Heart left ventricle (tissue), 16 donors: ENCODE measurements around the gene PEA15. TPM values are rescaled to one million over a fixed set of nuclear protein-coding genes. Genes with fewer than 3 reads are reported as not detected.

Source experiments
- ATAC-seq, 4 donors: fragments of 200-7000 bp; cut with Tn5 transposase; one replicate each; pipeline ENCODE4 v1.9.1; 2020 to 2022; ENCODE audit warnings: moderate library complexity in 4 of 4, mild to moderate bottlenecking in 3 of 4, moderate number of reproducible peaks in 1 of 4
- DNase-seq, 5 donors: peaks; one replicate each; pipeline ENCODE4 v3.0.0-alpha.2; 2020
- H3K27ac ChIP-seq, 12 donors: fragments of 200-600 bp; sonication (generic) in 4 of 12; one replicate each; pipeline versions ENCODE4 v1.5.0 to v1.8.0; 2016 to 2022; ENCODE audit warnings: mild to moderate bottlenecking in 2 of 12
- H3K27me3 ChIP-seq, 9 donors: fragments of 200-600 bp; sonication (generic) in 2 of 9; one replicate each; pipeline versions ENCODE4 v1.5.1 to v1.8.0; 2016 to 2022; ENCODE audit warnings: mild to moderate bottlenecking in 3 of 9
- H3K36me3 ChIP-seq, 9 donors: fragments of 200-600 bp; sonication (generic) in 2 of 9; one replicate each; pipeline versions ENCODE4 v1.5.0 to v1.8.0; 2018 to 2022; ENCODE audit warnings: mild to moderate bottlenecking in 2 of 9
- H3K4me1 ChIP-seq, 12 donors: fragments of 200-600 bp; sonication (generic) in 4 of 12; one replicate each; pipeline versions ENCODE4 v1.5.0 to v1.8.0; 2016 to 2022; ENCODE audit warnings: mild to moderate bottlenecking in 3 of 12
- H3K4me3 ChIP-seq, 12 donors: fragments of 200-600 bp; sonication (generic) in 4 of 12; one replicate each; pipeline versions ENCODE4 v1.5.0 to v1.8.0; 2017 to 2022; ENCODE audit warnings: mild to moderate bottlenecking in 9 of 12, moderate library complexity in 4 of 12
- H3K9me3 ChIP-seq, 12 donors: fragments of 200-600 bp; sonication (generic) in 4 of 12; one replicate each; pipeline versions ENCODE4 v1.5.0 to v1.8.0; 2016 to 2022; ENCODE audit warnings: mild to moderate bottlenecking in 1 of 12
- POLR2A ChIP-seq, 2 donors: fragments of 450-650 bp; IDR thresholded peaks; one replicate each; pipeline ENCODE4 v1.6.1; 2017; ENCODE audit warnings: antibody characterized with exemption in 2 of 2, mild to moderate bottlenecking in 2 of 2, moderate library complexity in 2 of 2
- WGBS, 4 donors: extraction: QIAGEN DNeasy Blood & Tissue Kit in 2 of 4; methylation state at CpG; one replicate each; pipeline versions ENCODE4 v1.1.5 to v1.1.7; 2013 to 2018; 5-methylcytosine and 5-hydroxymethylcytosine counted together
- intact Hi-C, 10 donors: fragments of 100-400 bp; cut with DNase I; formaldehyde crosslinking; loops; one replicate each; pipeline versions ENCODE4 v1.11.1 to v1.14.2; 2022
- polyA plus RNA-seq, 2 donors: library from polyadenylated mRNA; stranded (reverse); fragments of 200-250 nt; gene quantifications; one replicate each; pipeline ENCODE4 v1.2.3, GENCODE V29; 2013
- total RNA-seq, 9 donors: library from RNA; depleted of rRNA in 2 of 9; stranded (reverse); fragments of >200 nt in 2 of 9; fragmentation: NEBNext Ultra II Directional in 3 of 9; extraction: Animal tissue kit (Norgen Biotek cat#: 25700) in 3 of 9; gene quantifications; one replicate each; pipeline versions ENCODE4 v1.1.0 to v1.2.4, GENCODE V29; 2016 to 2023
- TF ChIP-seq, protein P1 (sequence below), 12 donors: fragments of 200-600 bp; sonication (generic) in 4 of 12; IDR thresholded peaks; one replicate each; pipeline versions ENCODE4 v1.5.0 to v1.8.0; 2018 to 2022; ENCODE audit warnings: antibody characterized with exemption in 12 of 12, mild to moderate bottlenecking in 5 of 12
- donor health status: ischemic (EF 13 %, LVEDD 7.1; RV severe dilation, severe dysfunction).
- donor health status: healthy with polysubstance abuse.
- donor health status: DM: no; HTN: yes; CAD: no.
- donor health status: DM: no; HTN: no; CAD: no.
- donor health status: ischemic (EF 25% LVEDD 6.9; RV normal size, moderate dysfunction).
- donor health status: ischemic (EF 25% LVEDD 5.7; RV mildly dilated, moderate dysfunction).
- donor health status: healthy.
- donor health status: DM: yes; HTN: yes; CAD: no.
- donor health status: ischemic (EF 35%, LVEDD 5.7; RV mildly dilated, moderate dysfunction).
- donor health status: nonischemic (EF 11% LVEDD 7.7; RV severe dilation, severe dysfunction).
- donor health status: DM: yes; HTN: yes; CAD: no.
- donor health status: PGD.
- donor health status: ischemic (EF 29% LVEDD 5.4; RV normal size, mild dysfunction).
- donor health status: nonischemic (EF 23%, LVEDD 6.1; RV moderate dilation, normal function).

PEA15 gene
- total and polyA plus RNA-seq, 11 donors = 134 to 1,078 (median 290) TPM

GRCh38 chr1:160169553-160170399 lies 35.4 kb upstream of the PEA15 start:
- no peak overlapping the region for H3K27ac ChIP-seq
- intact Hi-C loops = loop anchor here in 2 of 10 donors (1.0 to 10.0 kb wide), 2 partner anchors 22 to 55 kb away; partner anchors contain the start of gene ATP1A2 (in 1 of the 2)
- no peak for TF ChIP-seq POLR2A (IDR thresholded peaks at IDR 0.05)
- TF ChIP-seq, protein P1, sequence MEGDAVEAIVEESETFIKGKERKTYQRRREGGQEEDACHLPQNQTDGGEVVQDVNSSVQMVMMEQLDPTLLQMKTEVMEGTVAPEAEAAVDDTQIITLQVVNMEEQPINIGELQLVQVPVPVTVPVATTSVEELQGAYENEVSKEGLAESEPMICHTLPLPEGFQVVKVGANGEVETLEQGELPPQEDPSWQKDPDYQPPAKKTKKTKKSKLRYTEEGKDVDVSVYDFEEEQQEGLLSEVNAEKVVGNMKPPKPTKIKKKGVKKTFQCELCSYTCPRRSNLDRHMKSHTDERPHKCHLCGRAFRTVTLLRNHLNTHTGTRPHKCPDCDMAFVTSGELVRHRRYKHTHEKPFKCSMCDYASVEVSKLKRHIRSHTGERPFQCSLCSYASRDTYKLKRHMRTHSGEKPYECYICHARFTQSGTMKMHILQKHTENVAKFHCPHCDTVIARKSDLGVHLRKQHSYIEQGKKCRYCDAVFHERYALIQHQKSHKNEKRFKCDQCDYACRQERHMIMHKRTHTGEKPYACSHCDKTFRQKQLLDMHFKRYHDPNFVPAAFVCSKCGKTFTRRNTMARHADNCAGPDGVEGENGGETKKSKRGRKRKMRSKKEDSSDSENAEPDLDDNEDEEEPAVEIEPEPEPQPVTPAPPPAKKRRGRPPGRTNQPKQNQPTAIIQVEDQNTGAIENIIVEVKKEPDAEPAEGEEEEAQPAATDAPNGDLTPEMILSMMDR (IDR thresholded peaks at IDR 0.05) = no peak
- no peak overlapping the region for H3K4me3 ChIP-seq
- ATAC-seq = no peak
- WGBS, 4 donors = 59 to 71% (median 66%) methylated on average over 15 of the region's 15 CpGs
- H3K36me3 ChIP-seq = no peaks in the 10 kb centered on the region
- H3K27me3 ChIP-seq = peaks cover 0 to 4% (median 0%) of the 10 kb centered on the region in 9 donors
- no peaks in the 10 kb centered on the region for H3K4me1 ChIP-seq
- H3K9me3 ChIP-seq = no peaks in the 10 kb centered on the region
- DNase-seq = no peak

DNA sequence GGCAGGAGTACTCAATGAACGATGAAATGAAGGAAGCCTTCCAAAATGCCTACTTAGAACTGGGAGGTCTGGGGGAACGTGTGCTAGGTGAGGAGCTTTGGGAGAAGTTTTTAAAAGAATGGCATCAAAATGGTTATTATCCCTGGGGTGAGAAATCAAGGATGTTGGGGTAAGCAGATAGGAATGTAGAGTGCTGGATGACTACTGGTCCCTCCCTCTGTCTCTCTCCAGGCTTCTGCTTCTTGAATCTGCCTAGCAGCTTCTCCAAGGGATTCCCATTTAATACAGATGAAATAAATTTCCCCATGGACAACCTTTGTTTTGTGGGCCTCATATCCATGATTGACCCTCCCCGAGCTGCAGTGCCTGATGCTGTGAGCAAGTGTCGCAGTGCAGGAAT lies 33.8 kb upstream of the PEA15 start:
- ATAC-seq = no peak
- no peak for DNase-seq
- TF ChIP-seq POLR2A (IDR thresholded peaks at IDR 0.05) = no peak
- TF ChIP-seq, protein P1 (IDR thresholded peaks at IDR 0.05) = no peak
- H3K36me3 ChIP-seq = no peaks in the 10 kb centered on the region
- H3K27me3 ChIP-seq = peaks cover 0 to 4% (median 0%) of the 10 kb centered on the region in 9 donors
- H3K9me3 ChIP-seq = no peaks in the 10 kb centered on the region
- WGBS, 4 donors = 86 to 90% (median 87%) methylated on average over 4 of the region's 4 CpGs
- intact Hi-C loops = loop anchor here in 1 of 10 donors (10.0 kb wide), 1 partner anchor 57 kb away; the partner anchor contains the start of gene ATP1A2
- no peak overlapping the region for H3K27ac ChIP-seq
- H3K4me1 ChIP-seq = no peaks in the 10 kb centered on the region
- no peak overlapping the region for H3K4me3 ChIP-seq

DNA sequence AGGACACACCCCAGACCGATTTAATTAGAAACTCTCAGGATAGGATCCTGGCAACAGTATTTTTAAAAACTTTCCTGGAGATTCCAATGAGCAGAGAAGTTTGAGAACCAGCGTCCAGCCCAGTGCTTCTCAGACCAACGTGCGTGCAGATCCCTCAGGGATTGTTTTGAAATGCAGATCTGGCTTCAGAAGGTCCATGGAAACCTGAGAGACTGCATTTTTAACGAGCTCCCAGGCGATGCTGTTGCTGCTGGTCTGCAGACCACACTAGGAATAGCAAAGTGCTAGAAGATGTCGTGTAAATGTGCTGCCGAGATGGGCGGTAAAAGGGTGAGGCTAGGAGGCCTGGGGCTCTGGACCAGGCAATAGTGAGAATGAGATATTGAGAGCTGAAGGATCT lies 33.2 kb upstream of the PEA15 start:
- Histone ChIP-seq H3K27ac (no peak overlapping the region), H3K4me1 (no peaks in the 10 kb centered on the region), H3K36me3 (no peaks in the 10 kb centered on the region), H3K27me3 (peaks cover 0 to 4% (median 0%) of the 10 kb centered on the region in 9 donors), H3K4me3 (no peak overlapping the region), H3K9me3 (no peaks in the 10 kb centered on the region)
- intact Hi-C loops = loop anchor here in 1 of 10 donors (10.0 kb wide), 1 partner anchor 57 kb away; the partner anchor contains the start of gene ATP1A2
- WGBS, 4 donors = 64 to 71% (median 66%) methylated on average over 9 of the region's 9 CpGs
- DNase-seq (no peak), ATAC-seq (no peak)
- TF ChIP-seq, protein P1 (IDR thresholded peaks at IDR 0.05) = no peak
- TF ChIP-seq POLR2A (IDR thresholded peaks at IDR 0.05) = no peak

DNA sequence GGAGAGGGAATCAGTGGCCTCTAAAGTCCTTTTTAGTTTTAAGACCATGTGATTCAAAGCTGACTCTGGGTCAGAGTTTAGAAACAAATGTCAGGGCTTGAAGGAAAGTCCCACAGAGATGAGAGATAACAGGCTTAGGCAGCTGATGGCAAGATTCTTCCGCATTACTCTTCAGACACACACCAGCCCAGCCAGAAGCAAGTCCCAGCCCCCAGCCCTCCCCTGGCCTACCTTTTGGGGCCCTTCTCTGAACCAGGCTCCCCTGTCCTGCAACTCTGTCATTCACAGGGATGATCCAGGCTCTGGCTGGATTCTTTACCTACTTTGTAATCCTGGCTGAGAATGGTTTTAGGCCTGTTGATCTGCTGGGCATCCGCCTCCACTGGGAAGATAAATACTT lies 28.0 kb upstream of the PEA15 start:
- intact Hi-C loops = loop anchor here in 1 of 10 donors (10.0 kb wide), 1 partner anchor 62 kb away; the partner anchor contains the start of gene ATP1A2
- DNase-seq (no peak), ATAC-seq (no peak)
- Histone ChIP-seq H3K4me1 (no peaks in the 10 kb centered on the region), H3K4me3 (no peak overlapping the region), H3K27ac (no peak overlapping the region), H3K36me3 (no peaks in the 10 kb centered on the region), H3K27me3 (peaks cover 0 to 2% (median 0%) of the 10 kb centered on the region in 9 donors), H3K9me3 (no peaks in the 10 kb centered on the region)
- TF ChIP-seq POLR2A (IDR thresholded peaks at IDR 0.05) = no peak
- TF ChIP-seq, protein P1 (IDR thresholded peaks at IDR 0.05) = no peak
- WGBS, 4 donors = 79 to 97% (median 91%) methylated on average over 2 of the region's 2 CpGs
